GM18519 (cell line): ENCODE measurements around the gene ACSL5.
A peak's percentile ranks its signal among the peaks of the same experiment; 100 is the strongest.
"Not testable (repeated sequence)": the region's sequence is repeated elsewhere in the genome, so short reads cannot be mapped to it uniquely, and the experiment has no call there.

ENCODE experiments used
- ATAC-seq: cut with Tn5 transposase; IDR thresholded peaks from one replicate; pipeline ENCODE4 v1.9.1; 2021; ENCODE audit warnings: mild to moderate bottlenecking, moderate library complexity; ENCODE audit not compliant: unreplicated experiment, low FRiP score

Gene ACSL5

GRCh38 chr10:112454910-112455779 is 81.2 kb downstream of the ACSL5 start:
- ATAC-seq, result no peak

- no peak for ATAC-seq
Observed at GRCh38 chr10:112456533-112456932, 82.6 kb downstream of the ACSL5 start.

GRCh38 chr10:112460366-112460765 is 86.5 kb downstream of the ACSL5 start:
- no peak for ATAC-seq

GRCh38 chr10:112461029-112461887 is 87.3 kb downstream of the ACSL5 start:
- ATAC-seq, result no peak

GRCh38 chr10:112464074-112464473 is 90.2 kb downstream of the ACSL5 start:
- not testable (repeated sequence) for ATAC-seq

- ATAC-seq, result no peak
Observed at GRCh38 chr10:112465299-112465883, 91.5 kb downstream of the ACSL5 start.

- ATAC-seq, result no peak
Observed at GRCh38 chr10:112466802-112467201, 92.9 kb downstream of the ACSL5 start.

- no peak for ATAC-seq
Observed at GRCh38 chr10:112467541-112468075, 93.7 kb downstream of the ACSL5 start.

GRCh38 chr10:112471878-112472487 is 98.1 kb downstream of the ACSL5 start:
- peak; percentile 77 for ATAC-seq

- no peak for ATAC-seq
Observed at GRCh38 chr10:112475575-112476218, 101.8 kb downstream of the ACSL5 start.
